Activated CD4-positive, alpha-beta memory T cell treated with anti-CD3 and anti-CD28 coated beads for 36 hours (primary cell): ENCODE results near the gene PKP1. TPM values are rescaled to one million over a fixed set of nuclear protein-coding genes. Genes with fewer than 3 reads are reported as not detected.

Experiments
- CTCF ChIA-PET: fragments of 350-600 bp; sonication (Branson Sonifier 250); formaldehyde crosslinking; loops from one replicate; lab custom pipeline; 2021; ENCODE audit warnings: antibody characterized with exemption, inconsistent platforms; lab: Charles Lee
- POLR2A ChIA-PET: fragments of 350-600 bp; sonication (Branson Sonifier 250); formaldehyde crosslinking; loops from one replicate; lab custom pipeline; 2021; ENCODE audit warnings: antibody characterized with exemption; lab: Charles Lee
- DNase-seq: peaks from one replicate; pipeline ENCODE4 v3.0.0-alpha.2; 2020
- H3K27ac Mint-ChIP-seq: one replicate; pipeline ENCODE4 v1.8.0; 2021; ENCODE audit warnings: mixed read lengths
- H3K27me3 Mint-ChIP-seq: one replicate; pipeline ENCODE4 v1.8.0; 2021; ENCODE audit warnings: mixed read lengths
- H3K36me3 Mint-ChIP-seq: one replicate; pipeline ENCODE4 v1.8.0; 2021; ENCODE audit warnings: mixed read lengths
- H3K4me1 Mint-ChIP-seq: one replicate; pipeline ENCODE4 v1.8.0; 2021; ENCODE audit warnings: low read depth, mixed read lengths
- H3K4me3 Mint-ChIP-seq: one replicate; pipeline ENCODE4 v1.8.0; 2021; ENCODE audit warnings: mild to moderate bottlenecking, mixed read lengths
- H3K9me3 Mint-ChIP-seq: one replicate; pipeline ENCODE4 v1.8.0; 2021; ENCODE audit warnings: mixed read lengths
- intact Hi-C: fragments of 100-400 bp; cut with micrococcal nuclease; formaldehyde crosslinking; loops from one replicate; pipeline ENCODE4 v1.15.1; 2023
- total RNA-seq, 2 experiments: library from RNA; stranded (reverse); gene quantifications; one replicate each; pipeline ENCODE4 v1.2.3, GENCODE V29; 2021

The PKP1 gene
- total RNA-seq, 2 experiments from 2014 or later: not detected

- no peak overlapping the region for H3K4me3 Mint-ChIP-seq
- H3K36me3 Mint-ChIP-seq: no peaks in the 10 kb centered on the region
- intact Hi-C loops: loop anchor here (1.0 kb wide), 1 partner anchor 108 kb away; no protein-coding TSS in a partner anchor
- POLR2A ChIA-PET: no interaction called here
- peaks cover 4% of the 10 kb centered on the region for H3K27me3 Mint-ChIP-seq
- DNase-seq: peak; percentile 43
- no peak overlapping the region for H3K27ac Mint-ChIP-seq
- CTCF ChIA-PET: interaction anchor here (0.8 to 6.4 kb wide), 7 partner anchors 11 to 109 kb away, joined by 3 to 36 read pairs (median 4); no protein-coding TSS in a partner anchor
- no peaks in the 10 kb centered on the region for H3K4me1 Mint-ChIP-seq
- H3K9me3 Mint-ChIP-seq: no peaks in the 10 kb centered on the region
Measured at GRCh38 chr1:201361652-201362504, 78.6 kb downstream of the PKP1 start.

GRCh38 chr1:201362906-201363305, 79.6 kb downstream of the PKP1 start:
- DNase-seq: no peak
- intact Hi-C loops: loop anchor here (1.0 kb wide), 1 partner anchor 109 kb away; no protein-coding TSS in a partner anchor
- CTCF ChIA-PET: interaction anchor here (0.8 to 6.4 kb wide), 2 partner anchors 19 to 108 kb away, joined by 3 to 36 read pairs; no protein-coding TSS in a partner anchor
- Mint-ChIP-seq H3K27me3 (peaks cover 8% of the 10 kb centered on the region), H3K4me1 (no peaks in the 10 kb centered on the region), H3K4me3 (no peak overlapping the region), H3K36me3 (no peaks in the 10 kb centered on the region), H3K27ac (no peak overlapping the region), H3K9me3 (no peaks in the 10 kb centered on the region)
- POLR2A ChIA-PET: no interaction called here

GRCh38 chr1:201363467-201363866, 80.2 kb downstream of the PKP1 start:
- H3K4me3 Mint-ChIP-seq: no peak overlapping the region
- CTCF ChIA-PET: interaction anchor here (6.4 kb wide), 1 partner anchor 109 kb away, joined by 36 read pairs; no protein-coding TSS in a partner anchor
- intact Hi-C loops: no loop called here

GRCh38 chr1:201364808-201365105, 81.5 kb downstream of the PKP1 start:
- H3K4me1 Mint-ChIP-seq: no peaks in the 10 kb centered on the region
- POLR2A ChIA-PET: no interaction called here
- peaks cover 10% of the 10 kb centered on the region for H3K27me3 Mint-ChIP-seq
- CTCF ChIA-PET: no interaction called here
- intact Hi-C loops: no loop called here
- DNase-seq: no peak
- no peaks in the 10 kb centered on the region for H3K9me3 Mint-ChIP-seq
- H3K4me3 Mint-ChIP-seq: no peak overlapping the region
- no peaks in the 10 kb centered on the region for H3K36me3 Mint-ChIP-seq
- no peak overlapping the region for H3K27ac Mint-ChIP-seq

More at GRCh38 chr1:201363467-201363866, 80.2 kb downstream of the PKP1 start:
- no peak for DNase-seq
- H3K9me3 Mint-ChIP-seq: no peaks in the 10 kb centered on the region
- no peak overlapping the region for H3K27ac Mint-ChIP-seq
- peaks cover 8% of the 10 kb centered on the region for H3K27me3 Mint-ChIP-seq
- H3K4me1 Mint-ChIP-seq: no peaks in the 10 kb centered on the region
- POLR2A ChIA-PET: no interaction called here
- no peaks in the 10 kb centered on the region for H3K36me3 Mint-ChIP-seq

- Mint-ChIP-seq H3K36me3 (no peaks in the 10 kb centered on the region), H3K27me3 (peaks cover 10% of the 10 kb centered on the region), H3K9me3 (no peaks in the 10 kb centered on the region), H3K4me1 (no peaks in the 10 kb centered on the region), H3K27ac (no peak overlapping the region), H3K4me3 (no peak overlapping the region)
- intact Hi-C loops: no loop called here
- no peak for DNase-seq
- CTCF ChIA-PET: no interaction called here
- POLR2A ChIA-PET: no interaction called here
Measured at GRCh38 chr1:201365251-201365650, 81.9 kb downstream of the PKP1 start.

GRCh38 chr1:201366696-201367095, 83.4 kb downstream of the PKP1 start:
- no peak for DNase-seq
- Mint-ChIP-seq H3K27ac (no peak overlapping the region), H3K9me3 (no peaks in the 10 kb centered on the region), H3K36me3 (no peaks in the 10 kb centered on the region), H3K4me1 (no peaks in the 10 kb centered on the region), H3K27me3 (peaks cover 7% of the 10 kb centered on the region), H3K4me3 (no peak overlapping the region)
- ChIA-PET CTCF (interaction anchor here (1.3 kb wide), 1 partner anchor 69 kb away, joined by 4 read pairs; no protein-coding TSS in a partner anchor), POLR2A (no interaction called here)
- intact Hi-C loops: no loop called here

DNA sequence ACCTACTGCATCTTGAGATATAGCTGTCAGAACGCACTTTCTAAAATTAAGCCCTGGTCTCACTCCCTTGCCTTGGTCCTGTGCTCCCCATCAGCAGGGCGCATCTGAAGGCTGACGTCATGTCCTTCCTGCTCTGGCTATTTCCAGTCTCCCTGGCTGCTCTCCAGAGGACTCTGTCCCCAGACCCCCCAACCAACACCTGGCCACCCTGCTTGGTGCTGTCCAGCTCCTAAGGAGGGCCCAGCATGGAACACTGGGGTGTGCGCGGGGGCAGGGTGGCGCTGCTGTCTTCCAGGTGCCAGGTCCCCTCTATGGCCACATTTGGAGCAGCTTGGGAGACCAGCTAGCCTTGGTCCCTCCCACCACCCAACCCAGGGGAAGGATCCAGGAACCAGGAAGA, 85.9 kb downstream of the PKP1 start:
- no peak for DNase-seq
- H3K36me3 Mint-ChIP-seq: no peaks in the 10 kb centered on the region
- ChIA-PET POLR2A (no interaction called here), CTCF (no interaction called here)
- no peak overlapping the region for H3K27ac Mint-ChIP-seq
- intact Hi-C loops: no loop called here
- H3K4me3 Mint-ChIP-seq: no peak overlapping the region
- no peaks in the 10 kb centered on the region for H3K9me3 Mint-ChIP-seq
- peaks cover 11% of the 10 kb centered on the region for H3K27me3 Mint-ChIP-seq
- H3K4me1 Mint-ChIP-seq: no peaks in the 10 kb centered on the region

- ChIA-PET POLR2A (no interaction called here), CTCF (no interaction called here)
- H3K9me3 Mint-ChIP-seq: no peaks in the 10 kb centered on the region
- peaks cover 11% of the 10 kb centered on the region for H3K27me3 Mint-ChIP-seq
- intact Hi-C loops: no loop called here
- H3K4me1 Mint-ChIP-seq: no peaks in the 10 kb centered on the region
- DNase-seq: no peak
- no peaks in the 10 kb centered on the region for H3K36me3 Mint-ChIP-seq
- H3K4me3 Mint-ChIP-seq: no peak overlapping the region
- H3K27ac Mint-ChIP-seq: no peak overlapping the region
Measured at GRCh38 chr1:201370500-201370899, 87.2 kb downstream of the PKP1 start.

DNA sequence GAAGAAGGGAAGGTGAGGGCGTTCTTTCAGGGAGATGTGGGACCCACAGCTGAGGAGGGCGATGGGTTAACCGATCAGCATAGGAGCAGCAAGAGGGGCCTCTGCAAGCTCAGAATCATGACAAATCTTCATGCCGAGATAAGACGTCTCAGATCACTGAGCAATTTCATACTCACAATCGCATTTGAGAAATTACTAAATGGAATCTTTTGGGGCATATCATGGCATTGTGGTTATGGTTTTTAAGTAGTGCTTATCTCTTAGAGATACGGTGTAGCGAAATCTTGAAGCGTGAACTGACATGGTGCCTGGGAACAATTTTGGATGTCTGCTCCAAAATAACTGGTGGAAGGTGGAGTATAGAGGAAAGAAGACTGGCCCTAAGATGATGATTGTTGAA, 88.0 kb downstream of the PKP1 start:
- no peak overlapping the region for H3K27ac Mint-ChIP-seq
- no peaks in the 10 kb centered on the region for H3K36me3 Mint-ChIP-seq

GRCh38 chr1:201371792-201372191, 88.5 kb downstream of the PKP1 start:
- ChIA-PET POLR2A (no interaction called here), CTCF (no interaction called here)
- Mint-ChIP-seq H3K9me3 (no peaks in the 10 kb centered on the region), H3K27me3 (peaks cover 12% of the 10 kb centered on the region), H3K36me3 (no peaks in the 10 kb centered on the region), H3K4me1 (no peaks in the 10 kb centered on the region), H3K27ac (no peak overlapping the region), H3K4me3 (no peak overlapping the region)
- DNase-seq: no peak
- intact Hi-C loops: no loop called here

More for the DNA sequence above, 88.0 kb downstream of the PKP1 start:
- DNase-seq: no peak
- Mint-ChIP-seq H3K9me3 (no peaks in the 10 kb centered on the region), H3K4me3 (no peak overlapping the region), H3K4me1 (no peaks in the 10 kb centered on the region), H3K27me3 (peaks cover 12% of the 10 kb centered on the region)
- ChIA-PET CTCF (no interaction called here), POLR2A (no interaction called here)
- intact Hi-C loops: no loop called here

DNA sequence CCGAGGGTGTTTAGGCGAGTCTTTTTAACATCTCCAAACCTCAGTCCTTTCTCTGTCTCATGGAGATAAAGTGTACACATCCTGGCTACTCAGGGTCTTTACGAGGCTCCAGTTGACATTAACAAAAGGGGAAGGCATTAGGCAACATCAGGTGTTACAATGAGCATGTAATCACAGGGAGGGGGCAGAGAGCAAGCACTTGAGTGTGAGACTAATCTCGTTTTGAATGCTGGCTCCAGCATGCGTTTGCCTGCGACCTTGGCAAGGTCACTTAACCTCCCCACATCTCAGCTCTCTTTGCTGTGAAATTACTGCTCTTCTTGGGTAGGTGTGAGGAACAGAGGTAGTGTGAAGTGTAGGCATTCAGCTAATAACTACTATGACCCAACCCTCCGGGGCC, 91.1 kb downstream of the PKP1 start:
- no peaks in the 10 kb centered on the region for H3K36me3 Mint-ChIP-seq
- no peak overlapping the region for H3K27ac Mint-ChIP-seq
- no peak for DNase-seq
- no peaks in the 10 kb centered on the region for H3K9me3 Mint-ChIP-seq
- intact Hi-C loops: no loop called here
- POLR2A ChIA-PET: no interaction called here
- CTCF ChIA-PET: no interaction called here
- H3K4me1 Mint-ChIP-seq: no peaks in the 10 kb centered on the region
- no peak overlapping the region for H3K4me3 Mint-ChIP-seq
- peaks cover 7% of the 10 kb centered on the region for H3K27me3 Mint-ChIP-seq

GRCh38 chr1:201375169-201375568, 91.9 kb downstream of the PKP1 start:
- CTCF ChIA-PET: interaction anchor here (1.7 kb wide), 1 partner anchor 14 kb away, joined by 4 read pairs; no protein-coding TSS in a partner anchor

More at GRCh38 chr1:201375169-201375568, 91.9 kb downstream of the PKP1 start:
- Mint-ChIP-seq H3K27ac (no peak overlapping the region), H3K27me3 (peaks cover 7% of the 10 kb centered on the region), H3K4me1 (no peaks in the 10 kb centered on the region), H3K36me3 (no peaks in the 10 kb centered on the region), H3K4me3 (no peak overlapping the region), H3K9me3 (no peaks in the 10 kb centered on the region)
- intact Hi-C loops: no loop called here
- DNase-seq: no peak
- POLR2A ChIA-PET: no interaction called here
